ENCODE data around the gene GPSM1.

GPSM1 gene

GRCh38 chr9:136395020-136395340 lies 67.6 kb downstream of the GPSM1 start:
- no peak for DNase-seq (ENCODE audit: low read depth in 1 of 2, low spot score in 1 of 2)
- no peak; the same call in 1 of the 2 replicates for TF ChIP-seq POLR2AphosphoS5 (IDR thresholded peaks at IDR 0.05; ENCODE audit: low read depth)
- no peak for TF ChIP-seq GABPA (IDR thresholded peaks at IDR 0.05; ENCODE audit: low read depth)
- no peak for TF ChIP-seq REST (IDR thresholded peaks at IDR 0.05; ENCODE audit: insufficient replicate concordance, low read depth)
- no peak for TF ChIP-seq CTCF (IDR thresholded peaks at IDR 0.05; ENCODE audit: insufficient read depth, low read length)
- TF ChIP-seq SPI1 (IDR thresholded peaks at IDR 0.05; ENCODE audit: borderline replicate concordance, low read depth) = no peak
- H3K27ac ChIP-seq (replicated peaks) = no peak overlapping the region
- H3K27me3 ChIP-seq (ENCODE audit: insufficient read depth, poor library complexity, severe bottlenecking) = no peaks in the 10 kb centered on the region
- no peak overlapping the region for H3K4me3 ChIP-seq (replicated peaks; ENCODE audit: insufficient read depth, low read length)

GRCh38 chr9:136395345-136396218 lies 68.2 kb downstream of the GPSM1 start:
- DNase-seq (ENCODE audit: low read depth in 1 of 2, low spot score in 1 of 2) = no peak
- H3K27ac ChIP-seq (replicated peaks) = no peak overlapping the region
- H3K4me3 ChIP-seq (replicated peaks; ENCODE audit: insufficient read depth, low read length) = no peak overlapping the region
- H3K27me3 ChIP-seq (ENCODE audit: insufficient read depth, poor library complexity, severe bottlenecking) = no peaks in the 10 kb centered on the region
- TF ChIP-seq SPI1 (IDR thresholded peaks at IDR 0.05; ENCODE audit: borderline replicate concordance, low read depth) = no peak
- 0 out of 2 replicates have a peak, but pooled peaks have one; percentile 13 for TF ChIP-seq POLR2AphosphoS5 (IDR thresholded peaks at IDR 0.05; ENCODE audit: low read depth)

GRCh38 chr9:136396219-136396515 lies 68.8 kb downstream of the GPSM1 start:
- DNase-seq (ENCODE audit: low read depth in 1 of 2, low spot score in 1 of 2) = no peak
- H3K27ac ChIP-seq (replicated peaks) = no peak overlapping the region
- H3K4me3 ChIP-seq (replicated peaks; ENCODE audit: insufficient read depth, low read length) = no peak overlapping the region
- no peaks in the 10 kb centered on the region for H3K27me3 ChIP-seq (ENCODE audit: insufficient read depth, poor library complexity, severe bottlenecking)
- TF ChIP-seq POLR2AphosphoS5 (IDR thresholded peaks at IDR 0.05; ENCODE audit: low read depth) = no peak
- TF ChIP-seq SPI1 (IDR thresholded peaks at IDR 0.05; ENCODE audit: borderline replicate concordance, low read depth) = no peak
- no peak for TF ChIP-seq REST (IDR thresholded peaks at IDR 0.05; ENCODE audit: insufficient replicate concordance, low read depth)
- TF ChIP-seq GABPA (IDR thresholded peaks at IDR 0.05; ENCODE audit: low read depth) = no peak
- TF ChIP-seq CTCF (IDR thresholded peaks at IDR 0.05; ENCODE audit: insufficient read depth, low read length) = no peak

- no peak for DNase-seq (ENCODE audit: low read depth in 1 of 2, low spot score in 1 of 2)
- TF ChIP-seq SPI1 (IDR thresholded peaks at IDR 0.05; ENCODE audit: borderline replicate concordance, low read depth) = no peak
- TF ChIP-seq POLR2AphosphoS5 (IDR thresholded peaks at IDR 0.05; ENCODE audit: low read depth) = no peak
- no peak for TF ChIP-seq REST (IDR thresholded peaks at IDR 0.05; ENCODE audit: insufficient replicate concordance, low read depth)
- TF ChIP-seq CTCF (IDR thresholded peaks at IDR 0.05; ENCODE audit: insufficient read depth, low read length) = no peak
- TF ChIP-seq GABPA (IDR thresholded peaks at IDR 0.05; ENCODE audit: low read depth) = no peak
- no peak overlapping the region for H3K27ac ChIP-seq (replicated peaks)
These were observed 70.3 kb downstream of the GPSM1 start for GRCh38 chr9:136397643-136398042.

More at GRCh38 chr9:136397643-136398042, 70.3 kb downstream of the GPSM1 start:
- Histone ChIP-seq H3K4me3 (replicated peaks; ENCODE audit: insufficient read depth, low read length) (no peak overlapping the region), H3K27me3 (ENCODE audit: insufficient read depth, poor library complexity, severe bottlenecking) (no peaks in the 10 kb centered on the region)

Measured in HL-60 (cell line).